A549 treated with AZD2906 at 1 μM for 4 hours (cell line): ENCODE results near the gene MATCAP1. TPM values are rescaled to one million over a fixed set of nuclear protein-coding genes. Genes with fewer than 3 reads are reported as not detected.

Experiments
- total RNA-seq: library from RNA; stranded (reverse); fragments of 200-300 nt; extraction: Qiagen RNA extraction; gene quantifications from 5 replicates; pipeline ENCODE4 v1.2.3, GENCODE V29; 2022

Gene MATCAP1
- 5.2 to 9.2 TPM (median 6.3 TPM) in 5 replicates for total RNA-seq

GRCh38 chr16:67183627-67184452, at the start of gene MATCAP1:
TSS of gene MATCAP1 (minus strand) at chr16:67183963. CDS start at chr16:67180610, 3,353 bp downstream.

DNA sequence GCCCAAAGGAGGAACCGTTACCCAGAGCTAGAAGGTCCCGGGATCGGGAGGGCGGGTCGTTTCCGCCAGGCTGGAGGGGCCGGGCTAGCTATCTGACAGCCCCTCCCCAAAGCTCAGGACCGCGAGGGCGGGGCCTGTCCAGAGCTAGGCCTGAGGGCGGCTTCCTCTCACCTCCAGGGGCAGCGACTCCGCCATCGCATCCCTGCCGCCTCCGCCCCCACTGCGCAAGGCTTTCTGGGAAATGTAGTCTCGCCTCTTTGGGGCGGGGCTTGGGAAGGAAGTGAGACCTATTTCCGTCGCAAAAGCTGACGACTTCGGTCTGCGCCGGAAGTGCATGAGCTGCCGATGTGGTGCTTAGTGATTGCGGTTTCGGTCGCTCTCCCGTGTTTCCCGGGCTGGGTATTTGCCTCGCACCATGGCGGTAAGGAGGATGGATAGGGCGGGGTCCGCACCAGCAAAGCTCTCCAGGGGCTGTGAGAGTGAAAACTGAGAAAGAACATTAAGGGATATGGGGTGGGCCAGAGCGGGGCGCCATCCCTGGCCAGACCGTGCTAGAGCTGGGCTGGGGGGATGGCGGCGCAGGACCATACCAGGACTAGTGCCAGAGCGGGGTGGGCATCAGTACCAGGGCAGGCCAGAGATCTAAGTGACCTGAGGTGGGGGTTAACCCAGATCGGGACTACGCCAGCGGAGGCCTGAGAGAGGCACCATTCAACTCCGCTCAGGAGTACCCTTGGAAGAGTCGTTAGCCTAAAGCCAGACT, 43.2 kb upstream of the MATCAP1 start, which contains the start of gene TMEM208:
TMEM208 (plus strand) TSS at position 327 of the 763 bp plus-strand sequence; CDS start at position 416, 89 bp downstream.

DNA sequence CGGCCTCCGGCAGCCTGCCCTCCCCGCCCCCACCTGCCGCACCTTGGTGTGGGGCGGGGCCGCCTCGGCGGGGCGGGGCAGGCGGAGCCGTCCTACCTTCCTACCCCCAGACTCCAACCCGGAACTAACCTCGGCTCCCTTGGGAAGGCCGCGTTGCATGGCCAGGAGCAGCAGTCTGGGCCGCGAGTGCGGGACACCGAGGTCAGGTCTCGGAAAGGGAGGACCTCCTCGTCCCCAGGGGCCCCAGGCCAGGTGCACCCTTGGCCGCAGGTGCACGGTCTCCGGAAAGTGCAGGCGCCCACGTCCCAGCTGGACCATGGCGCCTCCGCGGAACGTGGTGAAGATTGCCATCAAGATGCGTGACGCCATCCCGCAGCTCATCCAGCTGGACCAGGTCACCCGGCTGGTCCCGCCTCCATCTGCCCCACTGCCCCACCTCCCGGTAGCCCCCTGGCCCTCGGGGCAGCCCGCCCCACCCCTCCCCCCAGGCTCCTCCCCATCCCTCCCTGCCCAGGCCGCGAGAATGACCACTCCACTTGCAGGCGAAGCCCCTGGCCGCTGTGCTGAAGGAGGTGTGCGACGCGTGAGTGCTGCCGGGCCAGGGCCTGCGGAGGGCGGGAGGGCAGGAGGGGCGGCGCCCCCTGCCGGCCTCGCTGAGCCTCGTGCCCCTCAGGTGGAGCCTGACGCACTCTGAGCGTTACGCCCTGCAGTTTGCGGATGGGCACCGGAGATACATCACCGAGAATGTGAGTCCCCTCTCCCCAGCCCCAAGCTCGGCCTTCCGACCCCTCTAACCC, 15.4 kb upstream of the MATCAP1 start, which contains the start of gene ELMO3:
ELMO3 (plus strand) TSS at position 121 of the 797 bp plus-strand sequence; CDS start at position 317, 196 bp downstream.

GRCh38 chr16:67191995-67192681, 8.4 kb upstream of the MATCAP1 start, which contains the start of gene E2F4:
TSS of gene E2F4 (plus strand) at chr16:67192155. CDS start at chr16:67192228, 73 bp downstream.

DNA sequence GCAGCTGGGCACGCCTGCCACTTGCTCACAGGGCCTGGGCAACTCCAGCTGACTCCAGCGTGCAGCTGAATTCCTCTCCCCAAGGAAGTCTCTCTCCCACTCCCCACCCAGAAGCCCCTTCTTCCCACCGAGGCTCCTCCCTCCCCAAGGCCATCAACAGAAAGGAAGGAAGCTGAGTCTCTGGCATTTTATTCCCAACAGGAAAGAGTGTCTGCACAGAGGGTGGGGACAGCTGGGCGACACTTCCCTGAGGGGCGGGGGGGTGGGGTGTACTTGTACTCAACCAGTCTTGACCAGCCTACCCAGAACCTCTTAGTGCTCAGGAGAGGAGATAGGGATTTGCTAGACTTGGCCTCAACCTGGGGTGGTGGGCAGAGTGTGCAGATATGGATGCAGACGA, 6.3 kb upstream of the MATCAP1 start, which contains the start of gene EXOC3L1:
EXOC3L1 (minus strand) TSS at position 96 of the 400 bp plus-strand sequence. CDS start 460 bp downstream, outside the sequence.

GRCh38 chr16:67170168-67170948, 13.4 kb downstream of the MATCAP1 start, which contains the start of gene NOL3:
TSS of gene NOL3 (plus strand) at chr16:67170538.

DNA sequence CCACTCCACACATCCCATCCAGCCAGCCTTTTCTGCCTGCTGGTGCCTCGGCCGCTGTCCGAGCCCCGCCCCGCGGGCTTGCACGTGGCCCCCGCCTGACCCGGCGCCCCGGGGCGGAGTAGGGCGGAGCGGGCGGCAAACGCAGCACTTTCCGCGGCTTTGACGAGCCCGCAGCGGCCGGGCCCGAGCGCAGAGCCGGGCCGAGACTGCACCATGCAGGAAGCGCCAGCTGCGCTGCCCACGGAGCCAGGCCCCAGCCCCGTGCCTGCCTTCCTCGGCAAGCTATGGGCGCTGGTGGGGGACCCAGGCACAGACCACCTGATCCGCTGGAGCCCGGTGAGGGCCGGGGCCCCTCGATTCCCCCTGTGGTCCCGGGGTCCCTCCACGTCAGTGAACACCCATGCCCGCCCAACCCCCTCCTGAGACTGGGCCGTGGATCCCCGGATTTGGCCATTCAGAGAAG, 19.1 kb downstream of the MATCAP1 start, which contains the start of gene HSF4:
HSF4 (plus strand) TSS at position 147 of the 463 bp plus-strand sequence; CDS start at position 214, 67 bp downstream.

GRCh38 chr16:67150833-67151396, 32.8 kb downstream of the MATCAP1 start, which contains the start of gene B3GNT9:
TSS of gene B3GNT9 (minus strand) at chr16:67150998. CDS start at chr16:67150485, 513 bp downstream.

Other genes with a start within 250 kb of the MATCAP1 start
- 146 to 198 TPM (median 194 TPM) in 5 replicates for gene CIAO2B, start 249.6 kb downstream of the MATCAP1 start, total RNA-seq
- gene CES2, start 248.4 kb downstream of the MATCAP1 start, total RNA-seq: 35.8 to 37.3 TPM (median 36.7 TPM) in 5 replicates
- gene CES3, start 222.7 kb downstream of the MATCAP1 start, total RNA-seq: 2.1 to 2.9 TPM (median 2.4 TPM) in 5 replicates
- 2.9 to 4.9 TPM (median 4.0 TPM) in 5 replicates for gene CES4A, start 195.4 kb downstream of the MATCAP1 start, total RNA-seq
- gene CBFB, start 154.8 kb downstream of the MATCAP1 start, total RNA-seq: 53.5 to 68.5 TPM (median 55.2 TPM) in 5 replicates
- 23.9 to 26.8 TPM (median 25.0 TPM) in 5 replicates for gene PHAF1, start 74.0 kb downstream of the MATCAP1 start, total RNA-seq
- 7.2 to 10.2 TPM (median 9.8 TPM) in 5 replicates for gene B3GNT9, start 33.0 kb downstream of the MATCAP1 start, total RNA-seq
- 15.1 to 22.4 TPM (median 21.6 TPM) in 5 replicates for gene TRADD, start 24.1 kb downstream of the MATCAP1 start, total RNA-seq
- 7.6 to 9.9 TPM (median 8.5 TPM) in 5 replicates for gene FBXL8, start 24.0 kb downstream of the MATCAP1 start, total RNA-seq
- 8.5 to 17.5 TPM (median 14.0 TPM) in 5 replicates for gene HSF4, start 19.2 kb downstream of the MATCAP1 start, total RNA-seq
- gene NOL3, start 13.4 kb downstream of the MATCAP1 start, total RNA-seq: 87.9 to 116 TPM (median 113 TPM) in 5 replicates
- gene EXOC3L1, start 6.2 kb upstream of the MATCAP1 start, total RNA-seq: 0.03 to 0.20 TPM (median 0.16 TPM) in 4 of 5 replicates, not detected in the other
- 85.7 to 108 TPM (median 104 TPM) in 5 replicates for gene E2F4, start 8.2 kb upstream of the MATCAP1 start, total RNA-seq
- gene ELMO3, start 15.2 kb upstream of the MATCAP1 start, total RNA-seq: 0.80 to 1.7 TPM (median 1.5 TPM) in 5 replicates
- gene TMEM208, start 43.2 kb upstream of the MATCAP1 start, total RNA-seq: 86.6 to 99.5 TPM (median 95.4 TPM) in 5 replicates
- 35.1 to 58.4 TPM (median 51.7 TPM) in 5 replicates for gene FHOD1, start 63.5 kb upstream of the MATCAP1 start, total RNA-seq
- 1.0 to 1.8 TPM (median 1.4 TPM) in 5 replicates for gene SLC9A5, start 65.0 kb upstream of the MATCAP1 start, total RNA-seq
- 12.1 to 14.0 TPM (median 13.6 TPM) in 5 replicates for gene PLEKHG4, start 95.6 kb upstream of the MATCAP1 start, total RNA-seq
- gene KCTD19, start 142.8 kb upstream of the MATCAP1 start, total RNA-seq: 0.09 to 0.34 TPM (median 0.19 TPM) in 5 replicates
- 0.06 to 0.08 TPM (median 0.07 TPM) in 4 of 5 replicates, not detected in the other for gene LRRC36, start 142.9 kb upstream of the MATCAP1 start, total RNA-seq
- gene TPPP3, start 209.5 kb upstream of the MATCAP1 start, total RNA-seq: 8.4 to 16.1 TPM (median 13.5 TPM) in 5 replicates
- 4.2 to 7.1 TPM (median 6.6 TPM) in 5 replicates for gene ZDHHC1, start 232.5 kb upstream of the MATCAP1 start, total RNA-seq
- gene HSD11B2, start 247.2 kb upstream of the MATCAP1 start, total RNA-seq: 2.1 to 2.7 TPM (median 2.1 TPM) in 5 replicates